DOHH2 (cell line): ENCODE measurements around the gene CAPN15.

Experiments
- H3F3A ChIP-seq: fragments of 200-600 bp; sonication (generic), shearing (Covaris generic); 2 replicates; pipeline ENCODE4 v1.6.0; 2016; ENCODE audit warnings: antibody characterized with exemption, mild to moderate bottlenecking; ENCODE audit not compliant: control insufficient read depth, insufficient read depth
- H3K27ac ChIP-seq: fragments of 200-600 bp; sonication (generic); 2 replicates; pipeline ENCODE4 v1.5.1; 2014; ENCODE audit warnings: low read depth, mild to moderate bottlenecking, low read length, moderate library complexity
- H3K27me3 ChIP-seq: fragments of 200-600 bp; sonication (generic); 2 replicates; pipeline ENCODE4 v1.6.1; 2014; ENCODE audit warnings: mild to moderate bottlenecking, low read length, mixed read lengths; ENCODE audit not compliant: control insufficient read depth
- H3K36me3 ChIP-seq: fragments of 200-600 bp; sonication (generic); 2 replicates; pipeline ENCODE4 v1.6.1; 2014; ENCODE audit warnings: mild to moderate bottlenecking, low read length, moderate library complexity, mixed read lengths; ENCODE audit not compliant: control insufficient read depth
- H3K4me1 ChIP-seq: fragments of 200-600 bp; sonication (generic); 2 replicates; pipeline ENCODE4 v1.6.1; 2014; ENCODE audit warnings: mild to moderate bottlenecking, low read length, mixed read lengths; ENCODE audit not compliant: control insufficient read depth
- H3K4me2 ChIP-seq: fragments of 200-600 bp; sonication (generic); 2 replicates; pipeline ENCODE4 v1.6.0; 2014; ENCODE audit warnings: mild to moderate bottlenecking, low read length, moderate library complexity
- H3K4me3 ChIP-seq: fragments of 200-600 bp; sonication (generic); 2 replicates; pipeline ENCODE4 v1.5.1; 2014; ENCODE audit warnings: mild to moderate bottlenecking, low read length, mixed read lengths
- H3K79me2 ChIP-seq: fragments of 200-600 bp; sonication (generic); 2 replicates; pipeline ENCODE4 v1.6.1; 2014; ENCODE audit warnings: mild to moderate bottlenecking, low read length, mixed read lengths; ENCODE audit not compliant: control insufficient read depth
- H3K9me2 ChIP-seq: fragments of 200-600 bp; sonication (generic); replicated peaks from 2 replicates; pipeline ENCODE4 v1.6.1; 2014; ENCODE audit warnings: mild to moderate bottlenecking, low read length, mixed read lengths; ENCODE audit not compliant: control insufficient read depth
- H3K9me3 ChIP-seq: fragments of 200-600 bp; sonication (generic); 2 replicates; pipeline ENCODE4 v1.6.1; 2014; ENCODE audit warnings: antibody characterized with exemption, low read length, mixed read lengths; ENCODE audit not compliant: control insufficient read depth, insufficient read depth
- H4K20me1 ChIP-seq: fragments of 200-600 bp; sonication (generic); 2 replicates; pipeline ENCODE4 v1.6.0; 2014; ENCODE audit warnings: low read depth, mild to moderate bottlenecking, antibody characterized with exemption, low read length, moderate library complexity; ENCODE audit not compliant: control insufficient read depth, insufficient read depth
- CTCF ChIP-seq: fragments of 200-600 bp; sonication (generic); IDR thresholded peaks from one replicate; pipeline ENCODE4 v1.5.1; 2014; ENCODE audit warnings: antibody characterized with exemption, mild to moderate bottlenecking, low read depth, low read length; ENCODE audit not compliant: poor library complexity, severe bottlenecking
- EZH2phosphoT487 ChIP-seq: fragments of 200-600 bp; sonication (generic); IDR thresholded peaks from 2 replicates; pipeline ENCODE4 v1.6.1; 2017; ENCODE audit warnings: borderline replicate concordance, mild to moderate bottlenecking, antibody characterized with exemption, low read length, moderate library complexity, mixed read lengths

CAPN15 gene

GRCh38 chr16:529012-529575 is 1.6 kb downstream of the CAPN15 start:
- peaks cover 5% of the 10 kb centered on the region for H3F3A ChIP-seq
- H3K4me1 ChIP-seq: peaks cover 33% of the 10 kb centered on the region
- H3K9me2 ChIP-seq: no peaks in the 10 kb centered on the region
- TF ChIP-seq CTCF (no peak), EZH2phosphoT487 (no peak)
- peak overlapping the region; percentile 68 for H3K4me2 ChIP-seq
- H3K79me2 ChIP-seq: peaks cover 91% of the 10 kb centered on the region
- H3K4me3 ChIP-seq: peak overlapping the region; percentile 83
- peaks cover 35% of the 10 kb centered on the region for H3K36me3 ChIP-seq
- H4K20me1 ChIP-seq: peaks cover 14% of the 10 kb centered on the region
- peak overlapping the region; percentile 41 for H3K27ac ChIP-seq
- no peaks in the 10 kb centered on the region for H3K9me3 ChIP-seq
- no peaks in the 10 kb centered on the region for H3K27me3 ChIP-seq

DNA sequence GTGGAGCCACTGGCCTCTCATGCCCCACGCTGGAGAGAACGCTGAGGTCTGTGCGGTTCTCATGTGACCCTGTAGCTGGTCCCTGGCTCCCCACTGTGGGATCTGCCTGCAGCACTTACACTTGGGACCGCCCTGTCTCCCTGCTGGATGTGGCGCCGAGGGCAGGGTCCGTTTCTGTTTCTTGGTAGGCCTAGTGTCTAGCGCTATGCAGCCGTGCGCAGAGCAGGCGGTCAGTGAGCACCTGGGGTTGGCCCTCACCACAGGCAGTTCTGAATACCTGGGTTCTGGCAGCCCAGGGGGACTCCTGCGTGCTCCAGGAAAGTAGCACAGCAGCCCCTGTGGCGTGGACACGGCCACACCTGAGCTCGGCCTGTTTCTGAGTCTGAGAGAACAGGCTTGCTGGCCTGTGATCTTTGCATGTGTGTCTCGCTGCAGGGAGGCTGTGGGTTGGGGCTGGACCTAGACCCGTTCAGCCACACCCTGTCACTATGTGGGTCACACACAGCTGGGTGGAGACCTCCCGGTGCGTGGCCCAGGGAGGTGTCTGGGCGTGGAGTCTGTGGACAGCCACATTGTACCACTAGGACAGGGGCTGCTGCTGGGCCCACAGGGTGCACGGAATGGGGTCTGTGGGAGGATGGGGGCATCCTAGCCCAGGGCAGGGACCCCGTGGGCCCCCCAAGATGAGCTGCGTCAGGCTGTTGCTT is 2.8 kb downstream of the CAPN15 start:
- TF ChIP-seq EZH2phosphoT487 (no peak), CTCF (no peak)
- Histone ChIP-seq H3K79me2 (peaks cover 91% of the 10 kb centered on the region), H3K27me3 (no peaks in the 10 kb centered on the region), H3K4me2 (peak overlapping the region; percentile 68; the same call in 1 of the 2 replicates), H3K9me2 (no peaks in the 10 kb centered on the region), H3K36me3 (peaks cover 35% of the 10 kb centered on the region), H3K27ac (no peak overlapping the region), H3K4me1 (peaks cover 25% of the 10 kb centered on the region), H3K4me3 (no peak overlapping the region), H3K9me3 (no peaks in the 10 kb centered on the region), H3F3A (peaks cover 3% of the 10 kb centered on the region), H4K20me1 (peaks cover 14% of the 10 kb centered on the region)

DNA sequence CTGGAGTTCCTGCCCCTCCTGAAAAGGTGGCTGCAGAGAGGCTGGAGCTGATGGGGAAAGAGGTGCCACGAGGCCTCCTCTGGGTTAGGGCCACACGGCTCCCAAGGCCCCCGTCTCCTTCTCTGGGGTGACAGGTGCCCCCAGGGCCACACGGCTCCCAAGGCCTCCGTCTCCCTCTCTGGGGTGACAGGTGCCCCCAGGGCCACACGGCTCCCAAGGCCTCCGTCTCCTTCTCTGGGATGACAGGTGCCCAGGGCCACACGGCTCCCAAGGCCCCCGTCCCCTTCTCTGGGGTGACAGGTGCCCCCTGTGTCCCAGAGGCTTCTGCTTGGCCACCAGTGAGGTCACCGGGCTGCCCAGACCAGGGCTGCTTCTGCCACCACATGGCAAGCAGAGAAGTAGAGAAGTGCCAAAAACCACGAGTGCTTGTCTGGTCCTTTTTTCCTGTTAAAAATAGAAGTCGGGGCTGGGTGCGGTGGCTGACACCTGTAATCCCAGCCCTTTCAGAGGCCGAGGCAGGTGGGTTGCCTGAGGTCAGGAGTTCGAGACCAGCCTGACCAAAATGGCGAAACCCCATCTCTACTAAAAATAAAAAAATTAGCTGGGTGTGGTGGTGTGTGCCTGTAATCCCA is 4.1 kb downstream of the CAPN15 start:
- peaks cover 36% of the 10 kb centered on the region for H3K36me3 ChIP-seq
- TF ChIP-seq CTCF (no peak), EZH2phosphoT487 (no peak)
- H3K79me2 ChIP-seq: peaks cover 91% of the 10 kb centered on the region
- H3K4me2 ChIP-seq: no peak overlapping the region
- H3K27ac ChIP-seq: no peak overlapping the region
- H3K4me3 ChIP-seq: no peak overlapping the region
- peaks cover 14% of the 10 kb centered on the region for H4K20me1 ChIP-seq
- no peaks in the 10 kb centered on the region for H3K9me3 ChIP-seq
- H3K27me3 ChIP-seq: no peaks in the 10 kb centered on the region
- H3F3A ChIP-seq: no peaks in the 10 kb centered on the region
- peaks cover 14% of the 10 kb centered on the region for H3K4me1 ChIP-seq
- H3K9me2 ChIP-seq: no peaks in the 10 kb centered on the region
